H1 (cell line): ENCODE data around the gene OPALIN. TPM values are rescaled to one million over a fixed set of nuclear protein-coding genes. Genes with fewer than 3 reads are reported as not detected.

Source experiments
- CTCF ChIA-PET: fragments of 300-600 bp; sonication (Branson Sonifier 250); formaldehyde crosslinking; loops from one replicate; lab custom pipeline; 2021; ENCODE audit not compliant: partially characterized antibody; lab: Charles Lee
- POLR2A ChIA-PET: fragments of 300-600 bp; sonication (Branson Sonifier 250); formaldehyde crosslinking; loops from one replicate; lab custom pipeline; 2021; ENCODE audit warnings: inconsistent platforms; ENCODE audit not compliant: partially characterized antibody; lab: Charles Lee
- DNase-seq, 2 experiments: peaks; one replicate each; pipeline versions ENCODE4 v3.0.0 to v3.0.0-alpha.2; 2010 to 2022; ENCODE audit warnings: low spot score in 2 of 2, low read depth in 1 of 2, mixed read lengths in 1 of 2
- FAIRE-seq: peaks from 2 replicates; lab custom pipeline; 2011; peaks lifted over from hg19 to GRCh38; lab: Jason Lieb, UNC
- H2AFZ ChIP-seq: 2 replicates; pipeline ENCODE4 v1.8.1; 2012; ENCODE audit warnings: low read length, inconsistent platforms
- H2AK5ac ChIP-seq: 2 replicates; pipeline ENCODE4 v1.6.1; 2013; ENCODE audit warnings: low read depth, low read length
- H2BK120ac ChIP-seq: replicated peaks from 2 replicates; pipeline ENCODE3; 2013; ENCODE audit warnings: low read depth, low read length, inconsistent platforms
- H2BK12ac ChIP-seq: 2 replicates; pipeline ENCODE4 v1.6.1; 2013; ENCODE audit warnings: low read depth, low read length
- H2BK15ac ChIP-seq: 2 replicates; pipeline ENCODE4 v1.6.1; 2013; ENCODE audit warnings: low read length
- H2BK20ac ChIP-seq: 2 replicates; pipeline ENCODE4 v1.6.1; 2013; ENCODE audit warnings: low read length
- H2BK5ac ChIP-seq: 2 replicates; pipeline ENCODE4 v1.6.1; 2013; ENCODE audit warnings: low read depth, low read length
- H3K14ac ChIP-seq: 2 replicates; pipeline ENCODE4 v1.6.1; 2013; ENCODE audit warnings: inconsistent platforms; ENCODE audit not compliant: insufficient read length
- H3K18ac ChIP-seq: 2 replicates; pipeline ENCODE4 v1.6.1; 2013; ENCODE audit warnings: low read length; ENCODE audit errors: extremely low read depth
- H3K23ac ChIP-seq: 2 replicates; pipeline ENCODE4 v1.6.1; 2013; ENCODE audit warnings: inconsistent platforms; ENCODE audit not compliant: insufficient read length
- H3K23me2 ChIP-seq: 2 replicates; pipeline ENCODE4 v1.6.1; 2013; ENCODE audit warnings: low read depth, low read length
- H3K27ac ChIP-seq: 2 replicates; pipeline ENCODE4 v1.6.1; 2011; ENCODE audit warnings: low read depth, low read length, inconsistent platforms
- H3K27me3 ChIP-seq, 4 experiments: replicated peaks in 1 of 4; 1 replicate in 1 of 4; 2 replicates in 3 of 4; pipeline versions ENCODE4 v1.6.1 to v1.8.1; 2011 to 2013; ENCODE audit warnings: low read length in 3 of 4, mild to moderate bottlenecking in 3 of 4, inconsistent platforms in 2 of 4, mixed read lengths in 2 of 4, moderate library complexity in 1 of 4; ENCODE audit not compliant: control insufficient read depth in 3 of 4, insufficient read depth in 3 of 4; ENCODE audit errors: extremely low read depth in 1 of 4
- H3K36me3 ChIP-seq, 4 experiments: 2 replicates each; pipeline versions ENCODE4 v1.6.1 to v1.8.1; 2011 to 2013; ENCODE audit warnings: mild to moderate bottlenecking in 4 of 4, low read length in 3 of 4, moderate library complexity in 2 of 4, control low read depth in 1 of 4, inconsistent platforms in 1 of 4; ENCODE audit not compliant: insufficient read depth in 4 of 4, control insufficient read depth in 2 of 4
- H3K4ac ChIP-seq: replicated peaks from 2 replicates; pipeline ENCODE3; 2013; ENCODE audit warnings: low read length, low read depth, mixed read lengths, inconsistent platforms; ENCODE audit not compliant: insufficient read length
- H3K4me1 ChIP-seq, 4 experiments: replicated peaks in 1 of 4; 1 replicate in 1 of 4; 2 replicates in 3 of 4; pipeline versions ENCODE4 v1.6.1 to v1.8.1; 2011 to 2013; ENCODE audit warnings: low read length in 3 of 4, inconsistent platforms in 2 of 4, mixed read lengths in 1 of 4; ENCODE audit not compliant: insufficient read depth in 4 of 4, control insufficient read depth in 3 of 4
- H3K4me2 ChIP-seq, 2 experiments: 2 replicates each; pipeline versions ENCODE4 v1.6.1 to v1.8.1; 2011 to 2013; ENCODE audit warnings: low read depth in 2 of 2, low read length in 2 of 2, control low read depth in 1 of 2, inconsistent platforms in 1 of 2, mild to moderate bottlenecking in 1 of 2; ENCODE audit not compliant: insufficient read depth in 1 of 2
- H3K4me3 ChIP-seq, 4 experiments: fragments of 200-600, 300-600 bp in 1 of 4; sonication (generic), shearing (Covaris generic), sonication (Bioruptor Twin) in 1 of 4; 2 replicates each; pipeline versions ENCODE4 v1.5.1 to v1.8.1; 2011 to 2016; ENCODE audit warnings: low read length in 4 of 4, low read depth in 3 of 4, control low read depth in 2 of 4, inconsistent platforms in 2 of 4, mild to moderate bottlenecking in 2 of 4, mixed read lengths in 1 of 4, moderate library complexity in 1 of 4; ENCODE audit not compliant: insufficient read depth in 2 of 4; ENCODE audit errors: extremely low read depth in 1 of 4
- H3K56ac ChIP-seq: replicated peaks from 2 replicates; pipeline ENCODE3; 2013; ENCODE audit warnings: low read depth, mild to moderate bottlenecking, mixed read lengths, low read length, inconsistent platforms; ENCODE audit not compliant: insufficient read length
- H3K79me1 ChIP-seq: 2 replicates; pipeline ENCODE4 v1.6.1; 2013; ENCODE audit warnings: low read depth, low read length, control low read depth
- H3K79me2 ChIP-seq, 2 experiments: 2 replicates each; pipeline versions ENCODE4 v1.6.1 to v1.8.1; 2012 to 2013; ENCODE audit warnings: low read length in 2 of 2, mild to moderate bottlenecking in 2 of 2, inconsistent platforms in 1 of 2; ENCODE audit not compliant: insufficient read depth in 2 of 2, control insufficient read depth in 1 of 2
- H3K9ac ChIP-seq, 4 experiments: replicated peaks in 1 of 4; 1 replicate in 1 of 4; 2 replicates in 3 of 4; pipeline versions ENCODE4 v1.6.1 to v1.8.1; 2011 to 2013; ENCODE audit warnings: low read depth in 3 of 4, low read length in 3 of 4, control low read depth in 2 of 4, mild to moderate bottlenecking in 2 of 4, moderate library complexity in 2 of 4, inconsistent platforms in 1 of 4; ENCODE audit errors: extremely low read depth in 1 of 4
- H3K9me3 ChIP-seq, 2 experiments: 2 replicates each; pipeline versions ENCODE4 v1.6.1 to v1.8.1; 2012 to 2013; ENCODE audit warnings: mild to moderate bottlenecking in 2 of 2, moderate library complexity in 2 of 2, control low read depth in 1 of 2, inconsistent platforms in 1 of 2, low read depth in 1 of 2, low read length in 1 of 2, mixed read lengths in 1 of 2; ENCODE audit not compliant: insufficient read depth in 2 of 2
- H4K20me1 ChIP-seq, 2 experiments: replicated peaks in 1 of 2; 2 replicates each; pipeline versions ENCODE3 to v1.8.1; 2011 to 2013; ENCODE audit warnings: inconsistent platforms in 2 of 2, low read length in 2 of 2, mild to moderate bottlenecking in 1 of 2; ENCODE audit not compliant: insufficient read depth in 2 of 2, control insufficient read depth in 1 of 2
- H4K5ac ChIP-seq: 2 replicates; pipeline ENCODE4 v1.6.1; 2013; ENCODE audit warnings: low read length, low read depth, mixed read lengths, inconsistent platforms; ENCODE audit not compliant: insufficient read length
- H4K8ac ChIP-seq: 2 replicates; pipeline ENCODE4 v1.8.0; 2013; ENCODE audit warnings: mild to moderate bottlenecking, moderate library complexity, low read length, inconsistent platforms; ENCODE audit not compliant: insufficient read depth; ENCODE audit errors: extremely low read depth
- H4K91ac ChIP-seq: replicated peaks from 2 replicates; pipeline ENCODE3; 2013; ENCODE audit warnings: low read length, mixed read lengths, inconsistent platforms; ENCODE audit not compliant: insufficient read length
- ASH2L ChIP-seq: fragments of 200-600, 300-600 bp; sonication (generic); IDR thresholded peaks from one replicate; pipeline ENCODE4 v1.7.1; 2017; ENCODE audit warnings: low read length
- CEBPB ChIP-seq: IDR thresholded peaks from 2 replicates; pipeline ENCODE4 v1.6.1; 2012; ENCODE audit warnings: low read depth, low read length
- CHD2 ChIP-seq: IDR thresholded peaks from 2 replicates; pipeline ENCODE4 v1.6.1; 2012; ENCODE audit warnings: low read length, improper control_type of control experiment
- HDAC2 ChIP-seq, 2 experiments: fragments of 300-600 bp in 1 of 2; sonication (generic) in 1 of 2; IDR thresholded peaks; 2 replicates each; pipeline ENCODE4 v1.6.1; 2011 to 2012; ENCODE audit warnings: low read depth in 2 of 2, low read length in 2 of 2, mild to moderate bottlenecking in 2 of 2, moderate library complexity in 2 of 2, borderline replicate concordance in 1 of 2, inconsistent platforms in 1 of 2
- JUN ChIP-seq: IDR thresholded peaks from 2 replicates; pipeline ENCODE4 v1.6.1; 2011; ENCODE audit warnings: low read depth, mild to moderate bottlenecking, improper control_type of control experiment, low read length
- NANOG ChIP-seq: IDR thresholded peaks from 2 replicates; pipeline ENCODE4 v1.6.1; 2011; ENCODE audit warnings: low read length, low read depth, mild to moderate bottlenecking, inconsistent platforms; ENCODE audit not compliant: insufficient read depth, poor library complexity, severe bottlenecking
- POU5F1 ChIP-seq: IDR thresholded peaks from 2 replicates; pipeline ENCODE4 v1.6.1; 2011; ENCODE audit warnings: low read depth, mild to moderate bottlenecking, low read length, moderate library complexity
- RBBP5 ChIP-seq: IDR thresholded peaks from 2 replicates; pipeline ENCODE4 v1.7.1; 2012; ENCODE audit warnings: low read depth, mild to moderate bottlenecking, inconsistent platforms, low read length, moderate library complexity, borderline replicate concordance
- SP1 ChIP-seq: IDR thresholded peaks from 2 replicates; pipeline ENCODE4 v1.6.1; 2011; ENCODE audit warnings: low read depth, low read length
- TAF1 ChIP-seq: IDR thresholded peaks from 2 replicates; pipeline ENCODE4 v1.6.1; 2011; ENCODE audit warnings: mild to moderate bottlenecking, low read depth, low read length
- TCF12 ChIP-seq: IDR thresholded peaks from 2 replicates; pipeline ENCODE4 v1.6.1; 2011; ENCODE audit warnings: low read depth, mild to moderate bottlenecking, low read length
- YY1 ChIP-seq: IDR thresholded peaks from 2 replicates; pipeline ENCODE4 v1.6.1; 2011; ENCODE audit warnings: low read depth, mild to moderate bottlenecking, low read length
- WGBS, 2 experiments: shearing (Covaris generic) in 1 of 2; methylation state at CpG; one replicate each; pipeline versions ENCODE4 v1.1.6 to v1.1.7; 2013 to 2015; ENCODE audit warnings: low lambda C conversion rate in 2 of 2, mixed read lengths in 2 of 2, inconsistent platforms in 1 of 2, low coverage in 1 of 2, missing lambda C conversion rate in 1 of 2; ENCODE audit not compliant: insufficient replicate concordance in 2 of 2, insufficient coverage in 1 of 2, insufficient read length in 1 of 2; ENCODE audit errors: extremely low coverage in 1 of 2, missing lambda C conversion rate in 1 of 2; 5-methylcytosine and 5-hydroxymethylcytosine counted together
- polyA plus RNA-seq, 7 experiments: library from polyadenylated mRNA; depleted of rRNA in 3 of 7; stranded (reverse) in 5 of 7; unstranded in 2 of 7; fragments of >200 nt in 5 of 7; fragments of 200-250 nt in 2 of 7; gene quantifications; 1 replicate in 5 of 7; 2 replicates in 1 of 7; 4 replicates in 1 of 7; pipeline versions ENCODE4 v1.2.1 to v1.2.3, GENCODE V29; 2011 to 2013; ENCODE audit warnings: missing spikeins in 2 of 7, mixed read lengths in 2 of 7
- total RNA-seq: library from RNA; stranded (reverse); fragmentation: NEBNext Ultra II Directional; extraction: Animal tissue kit (Norgen Biotek cat#: 25700); gene quantifications from 2 replicates; pipeline ENCODE4 v1.2.1, GENCODE V29; 2021

OPALIN gene
- total and polyA plus RNA-seq, 2 of the 8 experiments (the other 6 are each of a cell fraction or from before 2014, with no cell fraction given): 0.03 TPM; not detected in 1

DNA sequence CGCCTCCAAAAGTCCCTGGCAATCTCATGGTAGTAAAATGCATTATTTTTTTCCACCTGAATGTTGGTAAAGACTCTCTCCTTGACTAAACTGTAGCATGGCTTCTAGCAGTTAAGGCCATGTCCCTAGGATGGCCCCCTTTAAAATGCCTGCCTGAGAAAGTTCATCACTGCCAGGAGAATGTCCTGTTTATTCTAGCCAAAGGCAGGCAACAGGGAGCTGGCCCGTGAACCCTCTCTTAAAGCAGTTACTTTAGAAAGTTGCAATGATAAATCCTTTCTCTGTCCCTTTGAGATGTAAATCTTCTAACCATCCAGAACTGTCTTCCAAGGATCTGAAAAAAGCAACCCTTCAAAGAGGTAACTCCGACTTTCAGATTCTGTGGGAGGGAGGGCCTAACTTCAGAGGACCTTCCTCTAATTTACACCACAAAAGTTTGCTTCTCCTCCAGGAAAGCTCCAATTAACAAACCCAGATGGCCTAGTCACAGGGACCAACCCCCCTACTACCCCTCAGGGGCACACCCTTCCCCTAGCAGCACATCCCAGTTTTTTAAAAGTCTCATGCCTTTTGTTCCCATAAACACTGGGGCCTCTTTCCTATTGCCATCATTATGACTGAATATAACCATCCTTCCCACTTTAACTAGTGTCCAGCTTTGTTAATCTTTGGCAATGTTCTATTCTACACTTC lies 49.0 kb downstream of the OPALIN start:
- Histone ChIP-seq H2AFZ (no peak overlapping the region), H3K27me3 (no peaks in the 10 kb centered on the region), H3K4me1 (peaks cover 3 to 30% (median 29%) of the 10 kb centered on the region in 4 experiments), H4K8ac (no peak overlapping the region), H4K5ac (peak overlapping the region; percentile 58), H3K79me2 (no peaks in the 10 kb centered on the region), H2AK5ac (no peak overlapping the region), H4K20me1 (no peaks in the 10 kb centered on the region), H2BK15ac (no peak overlapping the region), H4K91ac (peak overlapping the region; percentile 94), H3K14ac (no peak overlapping the region), H3K9ac (no peak overlapping the region; a peak in 1 of 7 replicates), H3K56ac (peak overlapping the region; percentile 20), H3K4me3 (peak overlapping the region in 2 of 4 experiments; percentile 4 to 24; a peak in 2 of 8 replicates), H3K23ac (no peak overlapping the region), H2BK120ac (peak overlapping the region; percentile 51), H3K4me2 (peak overlapping the region; percentile 46), H2BK12ac (peak overlapping the region; percentile 12; the same call in 1 of the 2 replicates), H2BK5ac (peak overlapping the region; percentile 99; the same call in 1 of the 2 replicates), H3K27ac (peak overlapping the region; percentile 75; the same call in 1 of the 2 replicates), H3K36me3 (no peaks in the 10 kb centered on the region), H3K23me2 (no peaks in the 10 kb centered on the region), H3K4ac (no peak overlapping the region), H3K18ac (peak overlapping the region; percentile 82; the same call in 1 of the 2 replicates), H3K79me1 (no peaks in the 10 kb centered on the region), H2BK20ac (no peak overlapping the region), H3K9me3 (no peaks in the 10 kb centered on the region)
- TF ChIP-seq TCF12 (peak; percentile 90), JUN (no peak), ASH2L (peak; percentile 77), POU5F1 (0 out of 2 replicates have a peak, but pooled peaks have one; percentile 7), TAF1 (no peak; the same call in 1 of the 2 replicates), CEBPB (no peak), NANOG (peak; percentile 86), CHD2 (0 out of 2 replicates have a peak, but pooled peaks have one; percentile 3), HDAC2 (IDR thresholded peaks at IDR 0.05; ENCODE audit: borderline replicate concordance in 1 of 2, low read depth in 2 of 2, low read length in 2 of 2) (peak in 1 of 2 experiments; percentile 21; a peak in 1 of 4 replicates), YY1 (0 out of 2 replicates have a peak, but pooled peaks have one; percentile 33), SP1 (peak; percentile 74), RBBP5 (peak; percentile 64; the same call in 1 of the 2 replicates)
- POLR2A ChIA-PET: interaction anchor here (0.8 to 1.8 kb wide), 9 partner anchors 9 to 180 kb away, joined by 3 to 9 read pairs (median 5); partner anchors contain the start of gene ZNF518A
- FAIRE-seq (peak; percentile 100), DNase-seq (peak in 1 of 2 experiments; percentile 91)
- 12% methylated on average over 3 of the region's 3 CpGs; no CpG with 5 or more reads in 1 of the 2 experiments for WGBS, 2 experiments
- CTCF ChIA-PET: interaction anchor here (0.8 to 4.3 kb wide), 11 partner anchors 9 to 80 kb away, joined by 3 to 22 read pairs (median 6); no protein-coding TSS in a partner anchor
